GM18861 (cell line): Measurements from ENCODE around the gene SEC11A.
"Not testable (repeated sequence)": the region's sequence is repeated elsewhere in the genome, so short reads cannot be mapped to it uniquely, and the experiment has no call there.

Experiments
- ATAC-seq: cut with Tn5 transposase; IDR thresholded peaks from one replicate; pipeline ENCODE4 v1.9.1; 2021; ENCODE audit not compliant: unreplicated experiment

SEC11A gene

DNA sequence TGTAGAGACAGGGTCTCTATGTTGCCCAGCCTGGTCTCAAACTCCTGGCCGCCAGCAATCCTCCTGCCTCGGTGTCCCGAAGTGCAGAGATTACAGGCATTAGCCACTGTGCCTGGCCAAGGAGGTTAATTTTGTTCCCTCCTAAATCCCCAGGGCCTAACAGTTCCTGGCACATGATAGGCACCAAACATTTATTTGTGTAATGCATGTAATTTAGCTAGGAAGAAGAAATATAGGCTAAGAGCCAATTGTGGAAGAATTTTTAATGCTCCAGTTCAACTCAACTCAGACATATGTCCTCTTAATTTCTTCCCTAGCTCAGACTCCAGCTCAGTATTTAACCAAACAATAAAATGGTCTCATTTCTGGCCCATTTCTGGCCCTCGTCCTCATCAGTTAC, 24.8 kb upstream of the SEC11A start:
- ATAC-seq: no peak

DNA sequence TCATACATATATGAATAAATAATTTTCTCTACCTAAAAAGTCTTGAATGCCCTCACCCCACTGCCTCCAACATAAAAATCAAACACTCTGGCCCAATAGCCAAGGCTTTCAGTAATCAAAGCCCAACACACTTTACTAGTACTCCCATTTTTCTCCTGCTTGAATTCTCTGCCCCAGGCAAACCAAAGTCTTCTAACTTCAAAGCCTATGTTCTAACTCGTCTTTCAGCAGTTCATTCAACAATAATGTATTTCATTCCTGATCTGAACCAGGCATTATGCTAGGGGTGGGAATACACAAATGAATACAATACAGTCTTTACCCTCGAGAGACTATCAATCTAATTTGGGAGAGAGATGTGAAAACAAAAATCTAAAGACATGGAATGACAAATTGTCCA, 21.1 kb upstream of the SEC11A start:
- no peak for ATAC-seq

DNA sequence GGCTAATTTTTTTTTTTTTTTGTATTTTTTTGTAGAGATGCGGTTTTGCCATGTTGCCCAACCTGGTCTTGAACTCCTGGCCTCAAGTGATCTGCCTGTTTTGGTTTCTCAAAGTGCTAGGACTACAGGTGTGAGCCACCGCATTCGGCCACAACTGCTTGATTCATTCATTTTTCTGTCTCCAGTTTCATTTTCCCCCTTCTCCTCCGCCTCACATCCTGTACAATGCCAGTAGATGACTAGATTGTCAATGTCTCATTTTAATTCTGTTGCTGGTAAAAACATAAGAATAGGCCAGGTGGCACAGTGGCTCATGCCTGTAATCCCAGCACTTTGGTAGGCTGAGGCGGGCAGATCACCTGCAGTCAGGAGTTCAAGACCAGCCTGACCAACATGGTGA, 20.4 kb upstream of the SEC11A start:
- ATAC-seq: peak; percentile 44

DNA sequence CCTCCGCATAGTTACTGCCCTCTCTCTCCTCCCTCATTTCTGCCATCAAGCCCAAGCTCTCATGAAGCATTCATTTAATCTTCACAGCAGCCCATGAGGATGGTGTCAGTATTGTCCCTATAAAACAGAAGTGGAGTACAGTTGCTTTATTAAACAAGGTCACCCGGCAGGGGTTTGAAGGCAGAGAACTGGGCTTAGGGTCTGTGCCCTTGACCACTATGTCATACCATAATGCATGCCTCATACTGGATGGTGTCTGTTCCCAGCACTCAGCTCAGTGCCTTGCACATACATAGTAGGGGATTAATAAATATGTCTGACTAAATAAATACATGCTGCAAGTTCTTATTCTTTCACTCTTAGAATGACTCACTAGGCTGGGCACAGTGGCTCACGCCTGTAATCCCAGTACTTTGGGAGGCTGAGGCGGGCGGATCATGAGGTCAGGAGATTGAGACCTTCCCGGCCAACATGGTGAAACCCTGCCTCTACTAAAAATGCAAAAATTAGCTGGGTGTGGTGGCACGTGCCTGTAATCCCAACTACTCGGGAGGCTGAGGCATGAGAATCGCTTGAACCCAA, 19.6 kb upstream of the SEC11A start:
- ATAC-seq: peak; percentile 31

DNA sequence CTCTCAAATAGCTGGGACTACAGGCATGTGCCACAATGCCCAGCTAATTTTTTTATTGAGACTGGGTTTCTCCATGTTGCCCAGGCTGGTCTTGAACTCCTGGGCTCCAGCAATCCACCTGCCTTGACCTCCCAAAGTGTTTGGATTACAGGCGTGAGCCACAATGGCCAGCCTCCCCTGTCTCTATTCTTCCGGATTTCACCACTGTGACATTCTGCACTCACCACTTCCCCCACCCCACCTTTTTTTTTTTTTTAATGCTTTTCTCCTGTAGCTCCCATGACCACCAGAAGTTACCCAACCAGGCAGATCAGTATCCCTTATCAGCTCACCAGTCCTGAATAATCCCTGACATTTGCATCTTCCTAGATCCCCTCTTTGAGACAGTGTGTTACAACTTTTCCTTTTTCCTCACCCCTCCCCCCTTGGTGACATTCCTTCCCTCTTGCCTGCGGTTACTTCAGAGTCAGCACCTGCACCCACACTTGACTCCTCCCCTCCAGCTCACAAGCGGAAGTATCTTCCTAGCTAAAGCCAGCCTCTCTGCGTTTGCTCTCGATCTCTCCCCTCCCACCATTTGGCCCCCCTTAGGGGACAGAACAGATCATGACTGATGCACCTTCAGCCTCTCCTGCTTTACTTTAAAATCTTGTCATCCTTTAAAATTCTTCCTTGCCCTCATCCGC, 19.0 kb upstream of the SEC11A start:
- ATAC-seq: peak; percentile 57

DNA sequence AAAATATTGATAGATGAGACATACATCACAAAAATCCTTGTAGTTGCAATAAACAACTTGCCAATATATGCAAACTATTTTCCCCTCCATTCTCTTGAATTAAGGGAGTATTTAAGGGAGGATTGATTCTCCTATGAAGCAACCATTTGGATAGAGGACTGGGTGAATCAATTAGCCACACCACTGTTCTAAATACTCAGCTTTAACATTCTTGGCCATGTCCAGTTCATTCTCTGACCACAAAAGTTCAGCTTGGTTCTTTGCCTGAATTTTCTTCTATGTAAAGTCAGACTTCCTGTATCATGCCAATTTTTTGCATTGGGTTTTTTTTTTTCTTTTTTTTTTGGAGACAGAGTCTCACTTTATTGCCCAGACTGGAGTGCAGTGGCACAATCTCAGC, 15.8 kb upstream of the SEC11A start:
- ATAC-seq: no peak

DNA sequence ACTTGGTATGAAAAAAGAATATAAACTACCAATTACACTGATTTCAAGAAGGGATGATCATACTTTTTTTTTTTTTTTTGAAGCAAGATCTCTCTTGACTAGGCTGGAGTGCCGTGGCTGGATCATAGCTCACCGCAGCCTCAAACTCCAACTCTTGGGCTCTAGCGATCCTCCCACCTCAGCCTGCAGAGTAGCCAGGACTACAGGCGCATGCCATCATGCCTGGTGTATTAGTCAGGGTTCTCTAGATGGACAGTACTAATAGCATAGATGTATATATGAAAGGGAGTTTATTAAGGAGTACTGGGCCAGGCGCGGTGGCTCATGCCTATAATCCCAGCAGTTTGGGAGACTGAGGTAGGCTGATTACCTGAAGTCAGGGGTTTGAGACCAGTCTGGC, 11.5 kb upstream of the SEC11A start:
- ATAC-seq: no peak

DNA sequence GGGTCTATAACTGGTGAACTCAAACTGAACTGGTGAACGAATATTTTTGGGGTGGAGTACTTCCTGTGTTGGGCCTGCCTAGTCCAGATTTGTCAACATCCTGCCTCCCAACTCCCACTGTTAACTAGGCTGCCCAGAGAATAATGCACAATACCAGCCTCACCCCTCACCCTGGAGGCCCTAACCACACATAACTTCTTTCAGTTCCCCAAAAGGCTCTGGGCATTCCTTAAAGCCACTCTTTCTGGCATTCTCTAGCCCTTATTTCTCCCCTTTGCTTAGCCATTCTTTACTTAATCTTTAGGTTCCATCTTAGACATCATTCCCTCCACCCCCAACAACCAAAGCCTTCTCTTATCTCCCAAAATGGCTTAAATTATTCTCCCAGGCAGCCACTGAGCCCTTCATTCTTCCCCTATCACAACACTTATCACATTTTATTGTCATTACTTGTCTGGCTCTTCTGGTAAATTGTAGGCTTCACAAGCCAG, 9.1 kb upstream of the SEC11A start:
- ATAC-seq: peak; percentile 71

DNA sequence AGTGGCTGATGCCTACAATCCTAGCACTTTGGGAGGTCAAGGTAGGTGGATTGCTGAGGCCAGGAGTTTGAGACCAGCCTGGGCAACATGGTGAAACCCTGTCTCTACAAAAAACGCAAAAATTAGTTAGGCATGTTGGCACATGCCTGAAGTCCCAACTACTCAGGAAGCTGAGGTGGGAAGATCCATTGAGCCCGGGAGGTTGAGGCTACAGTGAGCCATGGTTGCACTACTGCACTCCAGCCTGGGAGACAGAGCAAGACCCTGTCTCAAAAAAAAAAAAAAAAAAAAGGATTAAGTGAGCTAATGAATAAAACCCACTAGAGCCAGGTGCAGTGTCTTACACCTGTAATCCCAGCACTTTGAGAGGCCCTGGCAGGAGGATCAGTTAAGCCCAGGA, 6.7 kb upstream of the SEC11A start:
- ATAC-seq: no peak

DNA sequence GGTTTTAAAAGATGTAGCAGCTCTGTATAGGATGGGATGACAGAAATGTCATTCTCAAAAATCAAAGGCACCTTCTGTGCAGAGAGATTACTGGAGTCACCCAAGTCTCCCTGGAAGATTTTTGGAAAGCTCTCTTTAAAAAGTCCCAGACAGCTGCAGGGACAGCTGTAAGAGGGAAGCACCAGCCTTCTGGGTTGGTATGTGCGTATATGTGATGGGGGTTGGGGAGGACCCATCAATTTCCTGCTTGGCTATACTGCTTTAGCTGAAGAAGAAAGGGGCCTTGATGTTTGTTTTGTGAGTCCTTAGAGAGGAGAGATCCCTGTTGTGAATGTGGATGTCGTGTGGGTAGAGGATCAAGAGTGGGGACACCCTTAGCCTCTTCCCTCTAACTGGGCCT, 5.4 kb upstream of the SEC11A start:
- ATAC-seq: no peak

DNA sequence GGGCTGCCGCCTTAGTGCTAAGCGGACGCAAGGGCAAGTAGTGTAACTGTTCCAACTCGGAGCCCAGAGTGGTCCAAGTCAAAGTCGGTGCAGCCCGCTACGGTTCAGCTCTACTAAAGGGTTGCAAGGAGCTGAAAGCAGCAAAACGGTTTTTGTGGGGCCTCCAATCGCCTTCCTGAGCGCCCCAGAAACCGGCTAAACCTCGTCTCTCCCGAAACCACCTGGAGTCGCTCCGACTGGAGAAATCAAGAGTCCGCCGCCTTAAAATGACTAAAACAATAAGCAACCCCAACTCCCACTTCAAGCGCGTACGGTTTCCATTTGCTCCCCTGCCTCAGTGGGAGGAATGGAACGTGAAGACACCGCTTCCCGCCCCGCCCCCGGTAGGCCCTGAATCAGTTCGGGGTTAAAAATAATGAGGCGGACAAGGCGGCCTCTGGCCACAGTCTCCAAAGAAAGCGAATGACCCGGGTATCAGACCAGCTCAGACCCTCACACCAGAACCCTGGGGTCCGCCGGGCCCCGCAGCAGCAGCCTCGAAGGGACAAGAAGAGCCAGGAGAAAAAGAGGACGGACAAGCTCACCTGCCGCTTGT, 401 bp downstream of the SEC11A start:
- ATAC-seq: no peak

DNA sequence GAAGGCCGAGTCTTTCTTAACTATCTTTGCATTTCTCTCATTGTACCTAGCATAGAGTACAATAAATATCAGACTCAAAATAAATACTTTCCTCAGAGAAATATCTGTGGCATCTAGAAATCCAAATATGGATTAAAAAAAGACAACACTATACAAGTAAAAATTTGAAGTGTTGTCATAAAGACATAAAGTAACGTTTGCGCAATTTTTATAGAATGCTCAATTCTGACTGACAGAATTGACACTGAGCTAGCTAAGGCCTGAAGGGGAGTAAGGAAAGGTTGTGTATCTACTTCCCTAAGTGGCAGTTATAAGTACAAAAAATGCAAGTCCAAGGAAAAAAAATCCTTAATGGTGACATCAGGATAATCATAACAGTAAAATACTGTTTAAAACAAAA, 1.1 kb downstream of the SEC11A start:
- no peak for ATAC-seq

DNA sequence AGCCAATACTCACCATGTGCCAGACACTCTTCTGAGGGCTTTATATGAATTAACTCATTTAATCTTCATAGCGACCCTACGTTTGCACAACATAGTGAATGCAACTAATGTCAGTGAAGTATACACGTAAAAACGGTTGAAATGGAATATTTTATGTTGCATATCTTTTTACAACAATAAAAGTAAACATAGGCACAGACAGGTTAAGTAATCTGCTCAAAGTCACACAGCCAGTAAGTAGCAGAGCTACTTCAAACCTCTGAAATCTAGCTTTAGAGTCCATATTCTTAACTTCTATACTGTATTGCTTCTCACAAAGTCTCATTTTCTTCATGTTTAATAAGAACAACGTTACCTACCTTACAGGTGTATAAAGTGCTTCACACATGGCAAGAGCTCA, 1.6 kb downstream of the SEC11A start:
- no peak for ATAC-seq

DNA sequence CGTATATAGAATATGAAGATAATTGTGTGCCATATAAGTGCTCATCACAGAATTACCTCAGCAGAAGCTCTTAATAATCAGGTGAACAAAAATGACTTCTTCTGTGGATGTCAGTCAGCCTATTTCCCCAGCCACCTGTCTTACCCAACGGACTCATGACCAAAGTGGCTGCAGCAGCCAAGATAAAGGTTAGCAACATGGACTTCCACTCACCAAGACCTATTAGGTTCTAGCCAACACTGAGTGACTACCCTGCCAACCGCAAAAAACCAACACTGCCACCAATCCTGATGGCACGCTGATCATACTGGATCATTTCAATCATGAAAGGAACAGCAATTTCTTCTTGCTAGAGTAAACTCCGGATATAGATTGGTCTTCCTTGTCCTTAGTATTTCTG, 12.1 kb downstream of the SEC11A start:
- ATAC-seq: no peak

DNA sequence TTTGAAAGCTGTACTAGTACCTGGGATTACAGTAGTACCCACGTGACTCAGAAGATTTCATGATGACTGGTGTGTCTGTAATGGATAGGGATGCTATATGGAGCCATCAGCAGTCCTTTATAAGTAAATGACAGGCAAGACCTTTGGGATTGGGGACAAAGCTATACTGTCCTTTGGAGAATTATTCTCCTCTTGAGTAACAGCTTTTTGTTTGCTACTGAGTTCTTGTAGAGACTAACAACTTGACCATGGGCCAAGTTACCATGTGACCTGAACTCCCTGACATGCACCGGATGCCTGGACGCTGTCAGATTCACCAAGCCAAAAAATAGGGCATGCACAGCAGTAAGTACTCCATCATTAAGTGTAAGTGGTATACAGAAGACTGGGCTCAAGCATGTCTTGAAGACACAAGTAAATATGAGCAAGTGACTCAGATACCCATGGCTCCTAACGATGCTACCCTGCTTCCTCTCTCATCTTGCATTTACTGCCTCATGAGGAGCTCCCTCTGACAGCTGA, 12.9 kb downstream of the SEC11A start:
- no peak for ATAC-seq

DNA sequence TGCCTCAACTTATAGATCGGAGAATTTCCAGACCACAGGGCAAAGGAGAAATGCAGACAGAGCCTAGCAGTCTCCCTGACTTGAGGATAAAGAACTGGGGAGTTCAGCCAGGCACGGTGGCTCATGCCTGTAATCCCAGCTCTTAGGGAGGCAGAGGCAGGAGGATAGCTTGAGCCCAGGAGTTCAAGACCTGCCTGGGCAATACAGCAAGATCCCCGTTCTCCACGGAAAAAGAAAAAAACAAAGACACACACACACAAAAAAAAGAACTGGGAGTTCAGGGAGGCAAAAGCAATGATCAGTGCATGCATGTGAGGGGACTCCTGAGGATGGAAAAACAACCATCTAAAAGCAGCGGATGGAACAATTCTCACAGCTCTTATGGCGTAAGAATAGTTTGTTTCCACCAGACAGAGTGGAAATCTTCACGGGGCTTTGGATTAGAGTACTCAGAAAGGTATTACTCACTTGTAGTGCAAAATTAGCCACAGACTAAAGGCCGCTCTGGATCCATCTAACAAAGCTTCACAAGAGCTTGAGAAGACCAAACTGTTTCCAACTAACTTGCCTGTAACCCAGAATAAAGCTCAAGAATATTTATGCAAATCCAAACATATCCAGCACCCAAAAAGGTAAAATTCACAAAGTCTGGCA, 16.3 kb downstream of the SEC11A start:
- no peak for ATAC-seq

DNA sequence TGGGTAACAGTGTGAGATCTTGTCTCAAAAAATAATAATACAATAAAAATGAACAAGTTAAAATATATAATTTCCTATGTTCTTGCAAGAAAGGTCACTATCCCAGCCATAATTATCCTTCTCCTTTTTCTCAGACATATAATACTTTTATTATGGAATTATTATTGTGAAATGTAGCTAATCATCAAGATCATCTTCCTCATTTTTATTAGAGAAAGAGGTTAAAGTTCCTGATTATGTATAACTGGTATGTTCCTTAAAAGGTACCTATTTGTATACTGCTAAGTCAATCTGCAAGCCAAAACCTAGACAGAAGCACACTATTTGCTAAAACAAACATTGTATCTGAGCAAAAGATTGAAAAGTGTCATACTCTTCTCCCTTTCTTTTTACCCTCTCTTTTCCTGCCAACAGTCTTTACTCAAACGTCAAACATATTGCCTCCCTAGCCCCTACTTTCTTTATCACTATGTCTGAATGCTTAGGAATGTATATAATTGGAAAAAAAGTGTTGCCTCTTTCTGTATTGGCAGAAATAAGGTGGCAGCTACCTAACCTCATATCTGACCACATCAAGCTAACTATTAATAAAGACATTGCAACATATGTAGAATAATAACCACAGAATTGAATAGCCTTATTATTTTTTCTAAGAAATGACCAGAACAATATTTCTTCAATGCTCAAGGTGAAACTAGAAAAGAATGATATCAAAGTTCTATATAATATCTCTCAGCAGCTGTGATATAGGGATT, 18.5 kb downstream of the SEC11A start:
- no peak for ATAC-seq

DNA sequence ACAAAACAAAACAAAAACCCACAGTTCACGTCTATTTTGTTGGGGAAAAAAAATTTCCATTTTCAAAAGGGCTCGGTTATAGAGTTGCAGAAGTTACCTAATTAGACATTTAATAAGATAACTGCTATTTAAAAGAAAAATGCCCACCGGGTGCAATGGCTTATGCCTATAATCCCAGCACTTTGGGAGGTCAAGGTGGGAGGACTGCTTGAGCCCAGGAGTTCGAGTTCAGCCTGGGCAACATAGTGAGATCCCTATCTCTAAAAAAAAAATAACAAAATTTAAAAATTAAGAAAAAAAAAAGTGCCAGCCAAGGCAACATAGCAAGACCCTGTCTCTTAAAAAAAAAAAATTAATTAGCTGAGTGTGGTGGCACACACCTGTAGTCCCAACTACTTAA, 19.2 kb downstream of the SEC11A start:
- no peak for ATAC-seq

DNA sequence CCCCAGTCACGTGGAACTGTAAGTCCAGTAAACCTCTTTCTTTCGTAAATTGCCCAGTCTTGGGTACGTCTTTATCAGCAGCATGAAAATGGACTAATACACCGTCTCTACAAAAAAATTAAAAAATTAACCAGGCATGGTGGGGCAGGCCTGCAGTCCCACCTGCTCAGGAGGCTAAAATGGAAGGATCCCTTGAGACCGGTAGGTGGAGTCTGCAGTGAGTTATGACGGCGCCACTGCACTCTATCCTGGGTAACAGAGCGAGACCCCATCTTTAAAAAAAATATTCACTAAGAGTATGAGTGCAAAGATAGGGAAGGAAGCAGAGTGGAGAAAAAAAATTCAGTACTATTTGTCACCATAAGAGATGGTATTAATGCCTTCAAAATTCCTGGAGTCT, 25.6 kb downstream of the SEC11A start:
- ATAC-seq: no peak

DNA sequence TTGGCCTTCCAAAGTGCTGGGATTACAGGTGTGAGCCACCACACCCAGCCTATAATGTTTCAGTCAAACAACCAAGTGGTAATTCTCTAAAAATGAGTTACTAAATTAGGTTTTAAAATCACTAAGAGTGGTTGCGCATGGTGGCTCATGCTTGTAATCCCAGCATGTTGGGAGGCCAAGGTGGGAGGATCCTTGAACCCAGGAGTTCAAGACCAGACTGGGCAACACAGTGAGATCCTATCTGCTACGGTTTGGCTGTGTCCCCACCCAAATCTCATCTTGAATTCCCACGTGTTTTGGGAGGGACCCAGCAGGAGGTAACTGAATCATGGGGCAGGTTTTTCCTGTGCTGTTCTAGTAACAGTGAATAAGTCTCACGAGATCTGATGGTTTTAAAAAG, 26.1 kb downstream of the SEC11A start:
- no peak for ATAC-seq

DNA sequence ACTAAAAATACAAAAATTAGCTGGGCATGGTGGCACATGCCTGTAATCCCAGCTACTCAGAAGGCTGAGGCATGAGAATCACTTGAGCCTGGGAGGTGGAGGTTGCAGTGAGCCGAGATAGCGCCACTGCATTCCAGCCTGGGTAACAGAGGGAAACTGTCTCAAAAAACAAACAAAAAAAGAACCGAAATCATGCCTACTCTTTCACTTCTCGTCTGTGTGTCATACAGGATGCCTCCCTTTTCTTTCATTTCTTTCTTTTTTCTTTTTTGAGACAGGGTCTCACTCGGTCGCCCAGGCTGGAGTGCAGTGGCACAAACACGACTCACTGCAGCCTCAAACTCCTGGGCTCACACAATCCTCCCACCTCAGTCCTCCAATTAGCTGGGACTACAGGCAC, 29.5 kb downstream of the SEC11A start:
- ATAC-seq: not testable (repeated sequence)
